Mesendoderm (in vitro differentiated cells): ENCODE data around the gene AGBL1.
"Not testable (repeated sequence)": the region's sequence is repeated elsewhere in the genome, so short reads cannot be mapped to it uniquely, and the experiment has no call there.

Experiments
- DNase-seq: peaks from one replicate; pipeline ENCODE4 v3.0.0; 2013
- H2AK5ac ChIP-seq: 2 replicates; pipeline ENCODE4 v1.6.1; 2013; ENCODE audit warnings: low read length, inconsistent platforms
- H2BK120ac ChIP-seq: 2 replicates; pipeline ENCODE4 v1.6.1; 2013; ENCODE audit warnings: low read depth, mild to moderate bottlenecking, low read length, moderate library complexity, mixed read lengths
- H2BK15ac ChIP-seq: replicated peaks from 2 replicates; pipeline ENCODE4 v1.6.1; 2013; ENCODE audit warnings: low read depth, mild to moderate bottlenecking, moderate library complexity
- H2BK5ac ChIP-seq: 2 replicates; pipeline ENCODE4 v1.6.1; 2013; ENCODE audit warnings: low read length, inconsistent platforms
- H3K18ac ChIP-seq: 2 replicates; pipeline ENCODE4 v1.6.1; 2013; ENCODE audit warnings: mild to moderate bottlenecking, low read length, mixed read lengths
- H3K23ac ChIP-seq: one replicate; pipeline ENCODE4 v1.6.1; 2013; ENCODE audit warnings: low read length
- H3K27ac ChIP-seq: 2 replicates; pipeline ENCODE4 v1.5.1; 2013; ENCODE audit warnings: low read depth, mild to moderate bottlenecking, inconsistent platforms, low read length, moderate library complexity
- H3K27me3 ChIP-seq: 2 replicates; pipeline ENCODE4 v1.6.1; 2013; ENCODE audit warnings: low read length, control low read depth, mild to moderate bottlenecking, inconsistent platforms; ENCODE audit not compliant: insufficient read depth, poor library complexity
- H3K36me3 ChIP-seq: 2 replicates; pipeline ENCODE4 v1.6.1; 2013; ENCODE audit warnings: low read length, inconsistent platforms; ENCODE audit not compliant: control insufficient read depth, insufficient read depth
- H3K4ac ChIP-seq: one replicate; pipeline ENCODE4 v1.6.1; 2013; ENCODE audit warnings: low read depth, mild to moderate bottlenecking, low read length, moderate library complexity
- H3K4me1 ChIP-seq: 2 replicates; pipeline ENCODE4 v1.6.1; 2013; ENCODE audit warnings: low read depth, low read length, inconsistent platforms; ENCODE audit not compliant: control insufficient read depth
- H3K4me2 ChIP-seq: 2 replicates; pipeline ENCODE4 v1.6.1; 2013; ENCODE audit warnings: low read length
- H3K4me3 ChIP-seq: 2 replicates; pipeline ENCODE4 v1.5.1; 2013; ENCODE audit warnings: mild to moderate bottlenecking, low read length
- H3K56ac ChIP-seq: one replicate; pipeline ENCODE4 v1.6.1; 2013; ENCODE audit warnings: low read length
- H3K79me1 ChIP-seq: 2 replicates; pipeline ENCODE4 v1.6.1; 2013; ENCODE audit warnings: low read length, inconsistent platforms
- H3K79me2 ChIP-seq: 2 replicates; pipeline ENCODE4 v1.6.1; 2013; ENCODE audit warnings: mild to moderate bottlenecking, low read length; ENCODE audit not compliant: control insufficient read depth, insufficient read depth
- H3K9ac ChIP-seq: 2 replicates; pipeline ENCODE4 v1.6.1; 2013; ENCODE audit warnings: low read length, inconsistent platforms
- H4K5ac ChIP-seq: one replicate; pipeline ENCODE4 v1.6.1; 2013; ENCODE audit warnings: low read length
- H4K8ac ChIP-seq: one replicate; pipeline ENCODE4 v1.6.1; 2013; ENCODE audit warnings: low read depth, mild to moderate bottlenecking, control low read depth, low read length, moderate library complexity
- WGBS: extraction: QIAGEN DNeasy Blood & Tissue Kit; methylation state at CpG from one replicate; pipeline ENCODE4 v1.1.7; 2013; ENCODE audit warnings: low lambda C conversion rate, missing lambda C conversion rate; ENCODE audit not compliant: insufficient coverage; ENCODE audit errors: extremely low coverage; 5-methylcytosine and 5-hydroxymethylcytosine counted together

AGBL1 gene

GRCh38 chr15:86528094-86528493, 448.4 kb downstream of the AGBL1 start:
- not testable (repeated sequence) for H3K27me3 ChIP-seq, H3K9ac ChIP-seq, H3K23ac ChIP-seq, H3K79me2 ChIP-seq, H2BK120ac ChIP-seq, H2AK5ac ChIP-seq, H3K4me2 ChIP-seq, H2BK5ac ChIP-seq, H4K5ac ChIP-seq, H3K4me3 ChIP-seq, H3K79me1 ChIP-seq, H2BK15ac ChIP-seq, H3K27ac ChIP-seq, H3K56ac ChIP-seq, H3K4ac ChIP-seq, H3K18ac ChIP-seq, DNase-seq, H4K8ac ChIP-seq, H3K36me3 ChIP-seq, H3K4me1 ChIP-seq
- no CpG with 5 or more reads among the region's 26 CpGs for WGBS

GRCh38 chr15:86538141-86538540, 458.5 kb downstream of the AGBL1 start:
- H2BK120ac ChIP-seq: no peak overlapping the region
- H3K27me3 ChIP-seq: no peaks in the 10 kb centered on the region
- no peak overlapping the region for H4K5ac ChIP-seq
- DNase-seq: no peak
- H3K4me1 ChIP-seq: no peaks in the 10 kb centered on the region
- H2BK5ac ChIP-seq: no peak overlapping the region
- no peak overlapping the region for H2BK15ac ChIP-seq
- H3K4me2 ChIP-seq: no peak overlapping the region
- H3K79me2 ChIP-seq: no peaks in the 10 kb centered on the region
- H3K36me3 ChIP-seq: no peaks in the 10 kb centered on the region
- no peak overlapping the region for H3K56ac ChIP-seq
- H3K4me3 ChIP-seq: no peak overlapping the region
- no peak overlapping the region for H3K4ac ChIP-seq
- no peak overlapping the region for H3K18ac ChIP-seq
- no CpG with 5 or more reads among the region's 2 CpGs for WGBS
- H3K27ac ChIP-seq: no peak overlapping the region
- no peak overlapping the region for H3K9ac ChIP-seq
- H2AK5ac ChIP-seq: no peak overlapping the region
- no peaks in the 10 kb centered on the region for H3K79me1 ChIP-seq
- H3K23ac ChIP-seq: no peak overlapping the region
- no peak overlapping the region for H4K8ac ChIP-seq

DNA sequence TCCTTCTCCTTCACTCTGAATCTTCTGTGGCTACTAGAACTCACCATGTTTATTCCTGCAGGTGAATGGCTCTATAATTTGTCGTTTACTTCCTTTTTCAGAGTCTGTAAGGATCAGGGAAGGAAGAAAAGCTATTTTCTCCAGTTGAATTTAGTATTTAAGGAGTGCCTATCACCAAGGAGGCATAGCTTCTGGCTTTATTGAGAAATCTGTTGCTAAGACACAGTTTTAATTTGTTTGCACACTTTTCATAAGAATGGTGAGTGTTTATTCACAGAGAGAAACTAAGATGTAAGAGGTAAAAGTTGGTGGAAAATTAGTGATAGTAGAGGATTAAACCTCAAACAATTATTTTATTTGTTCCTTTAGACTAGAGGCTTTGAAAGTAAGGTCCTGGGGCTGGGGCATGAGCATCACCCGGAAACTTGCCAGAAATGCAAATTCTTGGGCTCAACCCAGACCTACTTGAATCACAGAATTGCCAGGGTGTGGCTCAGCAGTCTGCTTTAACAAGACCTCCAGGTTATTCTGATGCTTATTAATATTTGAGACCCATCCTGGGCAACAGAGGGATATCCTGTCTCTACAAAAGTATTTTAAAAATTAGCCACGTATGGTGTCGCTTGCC, 461.3 kb downstream of the AGBL1 start:
- Histone ChIP-seq H3K79me1 (no peaks in the 10 kb centered on the region), H3K4me1 (no peaks in the 10 kb centered on the region), H3K4ac (no peak overlapping the region), H3K56ac (no peak overlapping the region), H2BK15ac (no peak overlapping the region), H3K18ac (no peak overlapping the region), H3K36me3 (no peaks in the 10 kb centered on the region), H3K27ac (no peak overlapping the region), H3K4me2 (no peak overlapping the region), H3K79me2 (no peaks in the 10 kb centered on the region), H3K23ac (no peak overlapping the region), H3K4me3 (no peak overlapping the region), H2BK5ac (no peak overlapping the region), H4K8ac (no peak overlapping the region), H4K5ac (no peak overlapping the region), H3K9ac (no peak overlapping the region), H2BK120ac (no peak overlapping the region), H2AK5ac (no peak overlapping the region), H3K27me3 (no peaks in the 10 kb centered on the region)
- DNase-seq: no peak
- no CpG with 5 or more reads among the region's 4 CpGs for WGBS

DNA sequence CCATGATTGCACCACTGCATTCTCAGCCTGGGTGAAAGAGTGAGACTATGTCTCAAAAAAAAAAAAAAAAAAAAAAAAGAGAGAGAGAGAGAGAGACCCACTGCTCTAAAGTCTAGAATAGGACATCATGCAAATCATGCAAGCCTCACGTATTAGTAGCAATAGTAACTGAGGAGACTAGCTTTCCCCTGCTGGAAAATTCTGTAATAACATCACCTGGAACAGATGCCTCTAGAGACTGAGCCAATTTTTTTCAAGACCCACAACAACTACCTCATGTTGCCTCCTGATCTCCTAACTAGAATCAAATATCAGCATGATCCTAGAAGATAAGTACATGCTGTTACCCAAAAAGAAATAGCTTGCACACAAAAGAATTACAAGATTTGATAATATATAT, 461.9 kb downstream of the AGBL1 start:
- H2AK5ac ChIP-seq: no peak overlapping the region
- H2BK5ac ChIP-seq: no peak overlapping the region
- no peak overlapping the region for H3K9ac ChIP-seq
- no peak overlapping the region for H3K27ac ChIP-seq
- H3K4me2 ChIP-seq: no peak overlapping the region
- no peaks in the 10 kb centered on the region for H3K27me3 ChIP-seq
- no peaks in the 10 kb centered on the region for H3K79me2 ChIP-seq
- H3K4me3 ChIP-seq: no peak overlapping the region
- no CpG with 5 or more reads among the region's 1 CpG for WGBS
- no peak overlapping the region for H4K8ac ChIP-seq
- DNase-seq: peak; percentile 7
- no peaks in the 10 kb centered on the region for H3K79me1 ChIP-seq
- H3K4me1 ChIP-seq: no peaks in the 10 kb centered on the region
- no peak overlapping the region for H3K56ac ChIP-seq
- no peak overlapping the region for H4K5ac ChIP-seq
- H3K36me3 ChIP-seq: no peaks in the 10 kb centered on the region
- H2BK120ac ChIP-seq: no peak overlapping the region
- no peak overlapping the region for H3K18ac ChIP-seq
- no peak overlapping the region for H2BK15ac ChIP-seq
- H3K4ac ChIP-seq: no peak overlapping the region
- H3K23ac ChIP-seq: no peak overlapping the region

DNA sequence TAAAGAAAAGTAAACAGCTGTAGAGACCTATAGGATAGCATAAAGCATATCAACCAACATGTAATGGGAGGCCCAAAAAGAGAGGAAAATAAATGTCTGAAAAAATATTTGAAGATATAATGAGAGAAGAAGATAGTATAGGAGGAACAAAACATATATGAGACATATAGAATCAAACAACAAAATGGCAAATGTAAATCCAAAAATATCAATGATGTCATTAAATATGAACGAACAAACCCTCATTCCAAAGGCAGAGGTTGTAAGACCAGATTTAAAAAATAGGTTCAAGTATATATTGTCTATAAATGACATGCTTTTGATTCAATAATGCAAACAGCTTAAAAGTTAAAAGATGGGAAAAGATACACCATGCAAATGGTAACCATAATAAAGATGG, 470.4 kb downstream of the AGBL1 start:
- Histone ChIP-seq H2BK120ac (no peak overlapping the region), H3K18ac (no peak overlapping the region), H4K5ac (no peak overlapping the region), H3K79me2 (no peaks in the 10 kb centered on the region), H2BK5ac (no peak overlapping the region), H3K9ac (no peak overlapping the region), H3K4me3 (no peak overlapping the region), H3K4me2 (no peak overlapping the region), H3K36me3 (no peaks in the 10 kb centered on the region), H3K27me3 (no peaks in the 10 kb centered on the region), H3K4ac (no peak overlapping the region), H3K27ac (no peak overlapping the region), H4K8ac (no peak overlapping the region), H3K23ac (no peak overlapping the region), H3K79me1 (no peaks in the 10 kb centered on the region), H3K56ac (no peak overlapping the region), H2BK15ac (no peak overlapping the region), H3K4me1 (no peaks in the 10 kb centered on the region), H2AK5ac (no peak overlapping the region)
- DNase-seq: no peak
- no CpG with 5 or more reads among the region's 1 CpG for WGBS

- Histone ChIP-seq H3K23ac (no peak overlapping the region), H3K27ac (no peak overlapping the region), H2BK5ac (no peak overlapping the region), H3K36me3 (no peaks in the 10 kb centered on the region), H3K4me3 (no peak overlapping the region), H3K4me2 (no peak overlapping the region), H3K79me1 (no peaks in the 10 kb centered on the region), H2BK15ac (no peak overlapping the region), H3K27me3 (no peaks in the 10 kb centered on the region), H3K4me1 (no peaks in the 10 kb centered on the region), H2BK120ac (no peak overlapping the region), H4K5ac (no peak overlapping the region), H3K18ac (no peak overlapping the region), H3K79me2 (no peaks in the 10 kb centered on the region), H2AK5ac (no peak overlapping the region), H3K4ac (no peak overlapping the region), H3K9ac (no peak overlapping the region), H3K56ac (no peak overlapping the region), H4K8ac (no peak overlapping the region)
- WGBS: no CpG with 5 or more reads among the region's 1 CpG
- DNase-seq: no peak
Measured at GRCh38 chr15:86553108-86553507, 473.4 kb downstream of the AGBL1 start.
